ENCODE data around the gene GLRX.

Gene GLRX

DNA sequence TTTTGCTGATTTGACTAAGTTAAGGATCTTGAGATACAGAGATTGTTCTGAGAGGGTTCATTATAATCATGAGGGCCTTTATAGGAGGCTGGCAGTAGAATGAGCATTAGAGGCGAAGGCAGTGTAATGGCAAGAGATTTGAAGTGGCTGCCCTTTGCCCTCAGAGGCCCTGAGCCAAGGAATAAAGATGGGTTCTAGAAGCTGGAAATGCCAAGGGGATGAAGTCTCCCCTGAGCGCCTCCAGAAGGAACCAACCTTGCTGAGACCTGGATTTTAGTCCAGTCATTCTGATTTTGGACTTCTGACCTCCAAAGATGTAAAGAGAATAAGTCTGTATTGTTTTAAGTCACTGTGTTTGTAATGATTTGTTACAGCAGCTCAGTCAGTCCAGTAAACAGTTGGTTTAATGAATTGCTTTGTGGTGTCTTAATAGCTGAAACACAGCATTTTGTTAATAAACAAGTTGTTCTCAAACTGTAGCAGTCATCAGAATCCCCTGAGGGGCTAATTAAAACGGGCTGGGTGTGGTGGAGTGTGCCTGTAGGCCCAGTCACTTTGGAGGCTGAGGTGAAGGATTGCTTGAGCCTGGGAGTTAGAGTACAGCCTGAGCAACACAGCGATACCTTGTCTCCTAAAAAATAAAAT is 23.2 kb downstream of the GLRX start:
- no peaks in the 10 kb centered on the region for H3F3A ChIP-seq (ENCODE audit: insufficient read depth, low read length)
- H3K9me2 ChIP-seq (ENCODE audit: low read depth, low read length) = no peaks in the 10 kb centered on the region
- H3K4me2 ChIP-seq (ENCODE audit: low read length) = no peak overlapping the region
- no peaks in the 10 kb centered on the region for H3K36me3 ChIP-seq (ENCODE audit: insufficient read depth, low read length)
- no peak overlapping the region for H2AFZ ChIP-seq (ENCODE audit: low read length)
- H3K9me3 ChIP-seq (ENCODE audit: low read length) = no peaks in the 10 kb centered on the region
- H3K27me3 ChIP-seq (ENCODE audit: insufficient read depth, low read length) = no peaks in the 10 kb centered on the region
- H3K79me2 ChIP-seq (ENCODE audit: insufficient read depth, low read length) = no peaks in the 10 kb centered on the region
- no peak overlapping the region for H3K4me3 ChIP-seq (ENCODE audit: low read depth, low read length, poor library complexity, severe bottlenecking)
- no peak for TF ChIP-seq EZH2 (IDR thresholded peaks at IDR 0.05; ENCODE audit: borderline replicate concordance, low read length)
- TF ChIP-seq, protein P1, sequence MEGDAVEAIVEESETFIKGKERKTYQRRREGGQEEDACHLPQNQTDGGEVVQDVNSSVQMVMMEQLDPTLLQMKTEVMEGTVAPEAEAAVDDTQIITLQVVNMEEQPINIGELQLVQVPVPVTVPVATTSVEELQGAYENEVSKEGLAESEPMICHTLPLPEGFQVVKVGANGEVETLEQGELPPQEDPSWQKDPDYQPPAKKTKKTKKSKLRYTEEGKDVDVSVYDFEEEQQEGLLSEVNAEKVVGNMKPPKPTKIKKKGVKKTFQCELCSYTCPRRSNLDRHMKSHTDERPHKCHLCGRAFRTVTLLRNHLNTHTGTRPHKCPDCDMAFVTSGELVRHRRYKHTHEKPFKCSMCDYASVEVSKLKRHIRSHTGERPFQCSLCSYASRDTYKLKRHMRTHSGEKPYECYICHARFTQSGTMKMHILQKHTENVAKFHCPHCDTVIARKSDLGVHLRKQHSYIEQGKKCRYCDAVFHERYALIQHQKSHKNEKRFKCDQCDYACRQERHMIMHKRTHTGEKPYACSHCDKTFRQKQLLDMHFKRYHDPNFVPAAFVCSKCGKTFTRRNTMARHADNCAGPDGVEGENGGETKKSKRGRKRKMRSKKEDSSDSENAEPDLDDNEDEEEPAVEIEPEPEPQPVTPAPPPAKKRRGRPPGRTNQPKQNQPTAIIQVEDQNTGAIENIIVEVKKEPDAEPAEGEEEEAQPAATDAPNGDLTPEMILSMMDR (IDR thresholded peaks at IDR 0.05; ENCODE audit: low read length) = no peak
- H3K4me1 ChIP-seq (ENCODE audit: insufficient read depth, low read length, severe bottlenecking) = no peaks in the 10 kb centered on the region
- H3K9ac ChIP-seq (ENCODE audit: low read length) = no peak overlapping the region
- H3K27ac ChIP-seq (ENCODE audit: low read depth, low read length, poor library complexity, severe bottlenecking) = no peak overlapping the region
- no peaks in the 10 kb centered on the region for H4K20me1 ChIP-seq (ENCODE audit: insufficient read depth, low read length)

DNA sequence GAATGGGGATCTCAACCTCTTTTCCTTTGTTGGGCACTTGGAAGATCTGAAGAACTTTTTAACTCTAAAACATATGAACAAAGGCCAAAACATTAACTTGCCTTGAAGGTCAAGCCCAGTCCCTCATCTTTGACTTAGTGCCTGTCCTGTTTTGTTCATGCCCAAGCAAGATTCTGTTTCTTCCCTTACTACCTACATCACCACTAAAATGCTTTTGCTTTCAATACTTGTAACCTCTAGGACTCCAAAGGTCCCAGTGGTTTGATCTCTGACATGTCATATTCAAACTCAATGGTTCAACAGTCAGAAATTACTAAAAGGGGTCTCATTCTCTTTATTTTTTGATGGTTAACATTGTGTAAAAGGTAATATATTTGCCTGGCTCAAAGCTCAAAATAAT is 24.0 kb downstream of the GLRX start:
- no peaks in the 10 kb centered on the region for H4K20me1 ChIP-seq (ENCODE audit: insufficient read depth, low read length)
- no peaks in the 10 kb centered on the region for H3F3A ChIP-seq (ENCODE audit: insufficient read depth, low read length)
- no peaks in the 10 kb centered on the region for H3K9me2 ChIP-seq (ENCODE audit: low read depth, low read length)
- no peak overlapping the region for H3K4me3 ChIP-seq (ENCODE audit: low read depth, low read length, poor library complexity, severe bottlenecking)
- no peaks in the 10 kb centered on the region for H3K9me3 ChIP-seq (ENCODE audit: low read length)
- H2AFZ ChIP-seq (ENCODE audit: low read length) = no peak overlapping the region
- H3K27me3 ChIP-seq (ENCODE audit: insufficient read depth, low read length) = no peaks in the 10 kb centered on the region
- H3K27ac ChIP-seq (ENCODE audit: low read depth, low read length, poor library complexity, severe bottlenecking) = no peak overlapping the region
- TF ChIP-seq EZH2 (IDR thresholded peaks at IDR 0.05; ENCODE audit: borderline replicate concordance, low read length) = no peak
- TF ChIP-seq, protein P1 (IDR thresholded peaks at IDR 0.05; ENCODE audit: low read length) = no peak
- no peaks in the 10 kb centered on the region for H3K36me3 ChIP-seq (ENCODE audit: insufficient read depth, low read length)
- no peak overlapping the region for H3K4me2 ChIP-seq (ENCODE audit: low read length)
- H3K79me2 ChIP-seq (ENCODE audit: insufficient read depth, low read length) = no peaks in the 10 kb centered on the region
- H3K4me1 ChIP-seq (ENCODE audit: insufficient read depth, low read length, severe bottlenecking) = no peaks in the 10 kb centered on the region
- H3K9ac ChIP-seq (ENCODE audit: low read length) = no peak overlapping the region

DNA sequence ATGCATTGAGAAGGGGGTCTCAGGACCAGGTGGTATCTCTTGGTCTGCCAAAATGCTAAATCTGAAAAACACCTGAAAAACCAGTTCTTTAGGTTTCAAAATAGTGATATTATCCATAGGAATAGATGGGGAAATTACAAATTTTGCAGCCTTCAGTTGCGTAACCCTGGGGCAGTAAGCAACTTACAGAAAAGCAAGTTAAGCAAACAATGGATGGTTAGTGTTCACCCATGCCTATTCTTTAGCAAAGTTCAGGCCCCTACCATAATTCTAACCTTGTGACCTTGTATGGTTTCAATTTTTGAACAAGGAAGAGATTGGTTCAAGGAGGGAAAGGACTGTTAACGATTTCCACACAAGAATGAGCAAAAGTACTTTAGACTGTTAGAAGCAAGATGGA is 24.5 kb downstream of the GLRX start:
- H3K4me3 ChIP-seq (ENCODE audit: low read depth, low read length, poor library complexity, severe bottlenecking) = no peak overlapping the region
- no peaks in the 10 kb centered on the region for H3K36me3 ChIP-seq (ENCODE audit: insufficient read depth, low read length)
- H3K4me1 ChIP-seq (ENCODE audit: insufficient read depth, low read length, severe bottlenecking) = no peaks in the 10 kb centered on the region
- TF ChIP-seq EZH2 (IDR thresholded peaks at IDR 0.05; ENCODE audit: borderline replicate concordance, low read length) = no peak
- TF ChIP-seq, protein P1 (IDR thresholded peaks at IDR 0.05; ENCODE audit: low read length) = no peak
- H3F3A ChIP-seq (ENCODE audit: insufficient read depth, low read length) = no peaks in the 10 kb centered on the region
- H3K9me2 ChIP-seq (ENCODE audit: low read depth, low read length) = no peaks in the 10 kb centered on the region
- H3K27ac ChIP-seq (ENCODE audit: low read depth, low read length, poor library complexity, severe bottlenecking) = no peak overlapping the region
- H3K4me2 ChIP-seq (ENCODE audit: low read length) = no peak overlapping the region
- H3K27me3 ChIP-seq (ENCODE audit: insufficient read depth, low read length) = no peaks in the 10 kb centered on the region
- H3K9me3 ChIP-seq (ENCODE audit: low read length) = no peaks in the 10 kb centered on the region
- no peaks in the 10 kb centered on the region for H3K79me2 ChIP-seq (ENCODE audit: insufficient read depth, low read length)
- no peak overlapping the region for H2AFZ ChIP-seq (ENCODE audit: low read length)
- H4K20me1 ChIP-seq (ENCODE audit: insufficient read depth, low read length) = no peaks in the 10 kb centered on the region
- no peak overlapping the region for H3K9ac ChIP-seq (ENCODE audit: low read length)
